Common myeloid progenitor, CD34-positive (primary cell): ENCODE data around the gene SPAG9.

ENCODE experiments used
- CTCF ChIA-PET: fragments of 350-600 bp; sonication (Branson Sonifier 250); formaldehyde crosslinking; loops from one replicate; lab custom pipeline; 2021; ENCODE audit warnings: antibody characterized with exemption; lab: Charles Lee
- POLR2A ChIA-PET: fragments of 350-600 bp; sonication (Branson Sonifier 250); formaldehyde crosslinking; loops from one replicate; lab custom pipeline; 2021; ENCODE audit warnings: antibody characterized with exemption; lab: Charles Lee
- DNase-seq, 3 donors: peaks; one replicate each; pipeline versions ENCODE4 v3.0.0 to v3.0.0-alpha.2; 2013
- H3K27ac ChIP-seq, 2 experiments: 1 replicate in 1 of 2; 2 replicates in 1 of 2; pipeline ENCODE4 v1.7.0; 2013; ENCODE audit warnings: inconsistent platforms in 2 of 2, low read length in 2 of 2, mild to moderate bottlenecking in 2 of 2, low read depth in 1 of 2, moderate library complexity in 1 of 2; ENCODE audit not compliant: severe bottlenecking in 2 of 2, insufficient read depth in 1 of 2, poor library complexity in 1 of 2
- H3K27me3 ChIP-seq, 5 experiments: replicated peaks in 2 of 5; 1 replicate in 3 of 5; 2 replicates in 2 of 5; pipeline versions ENCODE4 v1.6.1 to v1.7.0; 2013; ENCODE audit warnings: low read length in 4 of 5, mild to moderate bottlenecking in 2 of 5, moderate library complexity in 2 of 5, inconsistent platforms in 1 of 5; ENCODE audit not compliant: insufficient read depth in 5 of 5, control insufficient read depth in 4 of 5
- H3K36me3 ChIP-seq, 4 experiments: 1 replicate in 2 of 4; 2 replicates in 2 of 4; pipeline versions ENCODE4 v1.6.1 to v1.7.0; 2013; ENCODE audit warnings: low read length in 3 of 4, control low read depth in 1 of 4, mild to moderate bottlenecking in 1 of 4; ENCODE audit not compliant: control insufficient read depth in 4 of 4, insufficient read depth in 4 of 4
- H3K4me1 ChIP-seq, 4 experiments: 1 replicate in 3 of 4; 2 replicates in 1 of 4; pipeline versions ENCODE4 v1.6.1 to v1.7.1; 2013; ENCODE audit warnings: low read length in 3 of 4, mild to moderate bottlenecking in 3 of 4, control low read depth in 1 of 4, inconsistent platforms in 1 of 4, moderate library complexity in 1 of 4; ENCODE audit not compliant: control insufficient read depth in 4 of 4, insufficient read depth in 4 of 4; ENCODE audit errors: control extremely low read depth in 1 of 4
- H3K4me3 ChIP-seq, 7 experiments: 1 replicate in 4 of 7; 2 replicates in 3 of 7; pipeline versions ENCODE4 v1.5.1 to v1.7.0; 2013; ENCODE audit warnings: mild to moderate bottlenecking in 7 of 7, low read length in 6 of 7, moderate library complexity in 6 of 7, inconsistent platforms in 2 of 7, low read depth in 2 of 7, control low read depth in 1 of 7; ENCODE audit not compliant: insufficient read depth in 4 of 7, control insufficient read depth in 1 of 7; ENCODE audit errors: extremely low read depth in 1 of 7
- H3K9me3 ChIP-seq, 5 experiments: 1 replicate in 4 of 5; 2 replicates in 1 of 5; pipeline versions ENCODE4 v1.6.1 to v1.7.1; 2013; ENCODE audit warnings: low read length in 4 of 5, mild to moderate bottlenecking in 2 of 5, inconsistent platforms in 1 of 5, low read depth in 1 of 5, moderate library complexity in 1 of 5; ENCODE audit not compliant: control insufficient read depth in 4 of 5, insufficient read depth in 2 of 5; ENCODE audit errors: control extremely low read depth in 1 of 5
- WGBS: methylation state at CpG from one replicate; pipeline ENCODE4 v1.1.5; 2013; ENCODE audit not compliant: insufficient coverage; 5-methylcytosine and 5-hydroxymethylcytosine counted together

SPAG9 gene

GRCh38 chr17:51165680-51166197 lies 45.1 kb upstream of the SPAG9 start:
- WGBS: 22% methylated on average over 20 of the region's 21 CpGs
- H3K9me3 ChIP-seq: no peaks in the 10 kb centered on the region
- H3K27me3 ChIP-seq: no peaks in the 10 kb centered on the region
- H3K27ac ChIP-seq: peak overlapping the region in 1 of 2 experiments; percentile 75
- ChIA-PET CTCF (interaction anchor here (0.5 to 2.1 kb wide), 7 partner anchors 10 to 167 kb away, joined by 3 to 5 read pairs (median 3); partner anchors contain the start of gene NME1), POLR2A (no interaction called here)
- peak overlapping the region; percentile 70 to 88 (median 84) for H3K4me3 ChIP-seq
- DNase-seq: peak; percentile 57 to 80 (median 74)
- H3K4me1 ChIP-seq: peaks cover 0 to 20% (median 15%) of the 10 kb centered on the region in 4 experiments
- H3K36me3 ChIP-seq: peaks cover 6 to 53% (median 33%) of the 10 kb centered on the region in 4 experiments

GRCh38 chr17:51164911-51165679 lies 44.4 kb upstream of the SPAG9 start:
- H3K4me3 ChIP-seq: peak overlapping the region in 4 of 7 experiments; percentile 83 to 88 (median 84)

GRCh38 chr17:51161541-51161940 lies 40.9 kb upstream of the SPAG9 start:
- no peak overlapping the region for H3K4me3 ChIP-seq
- 100% methylated on average over 1 of the region's 3 CpGs for WGBS
- H3K36me3 ChIP-seq: peaks cover 6 to 59% (median 33%) of the 10 kb centered on the region in 4 experiments

More at GRCh38 chr17:51164911-51165679, 44.4 kb upstream of the SPAG9 start:
- POLR2A ChIA-PET: interaction anchor here (0.5 kb wide), 1 partner anchor 92 kb away, joined by 3 read pairs; no protein-coding TSS in a partner anchor
- Histone ChIP-seq H3K27me3 (no peaks in the 10 kb centered on the region), H3K36me3 (peaks cover 6 to 52% (median 33%) of the 10 kb centered on the region in 4 experiments), H3K4me1 (peaks cover 0 to 20% (median 15%) of the 10 kb centered on the region in 4 experiments), H3K27ac (peak overlapping the region in 1 of 2 experiments; percentile 75), H3K9me3 (no peaks in the 10 kb centered on the region)
- DNase-seq: no peak
- CTCF ChIA-PET: interaction anchor here (0.5 to 2.1 kb wide), 6 partner anchors 9 to 163 kb away, joined by 3 to 5 read pairs (median 3); no protein-coding TSS in a partner anchor
- WGBS: 79% methylated on average over 15 of the region's 16 CpGs

GRCh38 chr17:51159604-51160003 lies 38.9 kb upstream of the SPAG9 start:
- WGBS: no CpG with 5 or more reads among the region's 3 CpGs
- peaks cover 0 to 5% (median 2%) of the 10 kb centered on the region in 4 experiments for H3K4me1 ChIP-seq
- DNase-seq: peak in 1 of 3 donors; percentile 17
- H3K4me3 ChIP-seq: no peak overlapping the region
- H3K27ac ChIP-seq: no peak overlapping the region
- H3K36me3 ChIP-seq: peaks cover 6 to 72% (median 33%) of the 10 kb centered on the region in 4 experiments
- no peaks in the 10 kb centered on the region for H3K9me3 ChIP-seq
- ChIA-PET POLR2A (no interaction called here), CTCF (interaction anchor here (1.3 kb wide), 1 partner anchor 156 kb away, joined by 3 read pairs; no protein-coding TSS in a partner anchor)
- no peaks in the 10 kb centered on the region for H3K27me3 ChIP-seq

More at GRCh38 chr17:51161541-51161940, 40.9 kb upstream of the SPAG9 start:
- H3K9me3 ChIP-seq: no peaks in the 10 kb centered on the region
- CTCF ChIA-PET: interaction anchor here (0.8 to 2.0 kb wide), 5 partner anchors 8 to 161 kb away, joined by 3 to 7 read pairs (median 3); partner anchors contain the start of gene NME1
- no peaks in the 10 kb centered on the region for H3K27me3 ChIP-seq
- no peak overlapping the region for H3K27ac ChIP-seq
- DNase-seq: no peak
- POLR2A ChIA-PET: interaction anchor here (0.6 kb wide), 1 partner anchor 94 kb away, joined by 3 read pairs; no protein-coding TSS in a partner anchor
- peaks cover 0 to 10% (median 8%) of the 10 kb centered on the region in 4 experiments for H3K4me1 ChIP-seq

- POLR2A ChIA-PET: no interaction called here
- no peaks in the 10 kb centered on the region for H3K9me3 ChIP-seq
- H3K36me3 ChIP-seq: peaks cover 6 to 45% (median 15%) of the 10 kb centered on the region in 4 experiments
- no peak for DNase-seq
- peaks cover 7 to 23% (median 16%) of the 10 kb centered on the region in 4 experiments for H3K4me1 ChIP-seq
- H3K4me3 ChIP-seq: no peak overlapping the region
- 99% methylated on average over 8 of the region's 8 CpGs for WGBS
- no peaks in the 10 kb centered on the region for H3K27me3 ChIP-seq
- no peak overlapping the region for H3K27ac ChIP-seq
- CTCF ChIA-PET: interaction anchor here (1.1 to 1.6 kb wide), 4 partner anchors 11 to 157 kb away, joined by 3 read pairs; partner anchors contain the start of gene NME2
Measured at GRCh38 chr17:51155416-51155815, 34.7 kb upstream of the SPAG9 start.

GRCh38 chr17:51154176-51154575 lies 33.5 kb upstream of the SPAG9 start:
- peak overlapping the region in 1 of 2 experiments; percentile 84 for H3K27ac ChIP-seq
- peaks cover 7 to 23% (median 16%) of the 10 kb centered on the region in 4 experiments for H3K4me1 ChIP-seq
- H3K36me3 ChIP-seq: peaks cover 3 to 35% (median 9%) of the 10 kb centered on the region in 4 experiments
- H3K4me3 ChIP-seq: peak overlapping the region; percentile 74 to 99 (median 91)
- no peak for DNase-seq
- CTCF ChIA-PET: interaction anchor here (1.1 to 4.0 kb wide), 2 partner anchors 149 to 154 kb away, joined by 3 to 53 read pairs; no protein-coding TSS in a partner anchor
- POLR2A ChIA-PET: interaction anchor here (0.6 kb wide), 1 partner anchor 45 kb away, joined by 3 read pairs; no protein-coding TSS in a partner anchor
- WGBS: 33% methylated on average over 3 of the region's 6 CpGs
- H3K9me3 ChIP-seq: no peaks in the 10 kb centered on the region
- H3K27me3 ChIP-seq: no peaks in the 10 kb centered on the region
